Measurements from ENCODE around the gene CXCL13. TPM values are rescaled to one million over a fixed set of nuclear protein-coding genes. Genes with fewer than 3 reads are reported as not detected.

CXCL13 gene
- total RNA-seq, 1 donor from 2014 or later, result not detected

DNA sequence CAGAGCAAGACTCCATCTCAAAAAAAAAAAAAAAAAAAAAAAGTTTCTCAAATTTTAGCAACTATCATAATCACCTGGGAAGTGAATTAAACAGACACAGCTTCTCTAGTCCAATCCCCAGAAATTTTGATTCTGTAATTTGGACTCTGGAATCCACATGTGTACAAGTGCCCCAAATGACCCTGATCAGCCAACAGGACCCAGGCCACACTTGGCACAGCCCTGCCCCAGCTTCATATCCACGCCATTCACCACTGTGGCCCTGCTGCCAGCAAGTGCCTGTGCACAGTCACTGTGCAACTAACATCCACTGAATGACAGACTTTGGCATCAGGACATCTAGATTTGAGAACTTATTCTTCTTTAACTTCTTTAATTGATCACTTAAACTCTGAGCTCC is 14.1 kb upstream of the CXCL13 start:
- TF ChIP-seq, protein P1, sequence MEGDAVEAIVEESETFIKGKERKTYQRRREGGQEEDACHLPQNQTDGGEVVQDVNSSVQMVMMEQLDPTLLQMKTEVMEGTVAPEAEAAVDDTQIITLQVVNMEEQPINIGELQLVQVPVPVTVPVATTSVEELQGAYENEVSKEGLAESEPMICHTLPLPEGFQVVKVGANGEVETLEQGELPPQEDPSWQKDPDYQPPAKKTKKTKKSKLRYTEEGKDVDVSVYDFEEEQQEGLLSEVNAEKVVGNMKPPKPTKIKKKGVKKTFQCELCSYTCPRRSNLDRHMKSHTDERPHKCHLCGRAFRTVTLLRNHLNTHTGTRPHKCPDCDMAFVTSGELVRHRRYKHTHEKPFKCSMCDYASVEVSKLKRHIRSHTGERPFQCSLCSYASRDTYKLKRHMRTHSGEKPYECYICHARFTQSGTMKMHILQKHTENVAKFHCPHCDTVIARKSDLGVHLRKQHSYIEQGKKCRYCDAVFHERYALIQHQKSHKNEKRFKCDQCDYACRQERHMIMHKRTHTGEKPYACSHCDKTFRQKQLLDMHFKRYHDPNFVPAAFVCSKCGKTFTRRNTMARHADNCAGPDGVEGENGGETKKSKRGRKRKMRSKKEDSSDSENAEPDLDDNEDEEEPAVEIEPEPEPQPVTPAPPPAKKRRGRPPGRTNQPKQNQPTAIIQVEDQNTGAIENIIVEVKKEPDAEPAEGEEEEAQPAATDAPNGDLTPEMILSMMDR (conservative IDR thresholded peaks at IDR 0.05; ENCODE audit: low read depth, low read length), result no peak
- DNase-seq (ENCODE audit: low read depth), result no peak
- H3K4me3 ChIP-seq (ENCODE audit: low read depth, low read length), result no peak overlapping the region

DNA sequence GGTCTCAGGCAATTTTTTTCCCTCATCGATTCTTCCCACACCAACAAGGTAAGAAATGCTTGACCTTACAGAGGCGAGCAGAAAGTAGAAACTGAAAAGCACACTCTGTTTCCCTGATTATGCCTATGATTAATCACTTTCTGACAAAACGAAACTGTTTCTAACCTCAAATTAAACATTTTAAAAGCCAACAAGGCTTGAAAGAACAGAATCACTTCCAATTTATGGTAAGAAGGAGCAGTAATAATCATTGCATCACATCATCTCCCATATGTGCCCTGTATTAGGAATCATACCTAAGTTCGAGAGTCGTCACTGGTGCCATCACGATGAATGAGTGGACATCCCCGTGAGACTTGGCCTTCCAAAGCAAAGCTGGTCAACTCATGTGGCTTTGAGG is 12.5 kb upstream of the CXCL13 start:
- DNase-seq (ENCODE audit: low read depth), result no peak
- no peak overlapping the region for H3K4me3 ChIP-seq (ENCODE audit: low read depth, low read length)
- TF ChIP-seq, protein P1 (conservative IDR thresholded peaks at IDR 0.05; ENCODE audit: low read depth, low read length), result no peak

DNA sequence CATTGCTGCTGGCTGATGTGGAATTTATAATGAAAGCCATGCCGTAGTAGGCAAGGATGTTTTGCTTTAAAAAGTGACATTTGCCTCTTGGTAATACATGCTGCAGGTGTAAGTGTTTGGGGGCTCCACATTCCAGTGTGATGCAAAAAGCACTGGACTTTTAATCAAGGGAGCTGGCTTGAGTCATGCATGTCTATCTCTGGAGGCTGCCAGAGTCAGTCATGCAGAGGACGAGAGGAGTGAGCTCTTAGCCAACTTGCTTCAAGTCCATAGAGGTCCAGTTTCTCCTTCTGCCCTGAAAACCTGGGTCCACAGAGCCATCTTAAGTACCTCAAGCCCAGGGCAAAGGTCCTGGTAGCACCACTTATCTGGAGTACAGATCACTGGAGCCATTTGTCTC is 11.6 kb upstream of the CXCL13 start:
- H3K4me3 ChIP-seq (ENCODE audit: low read depth, low read length), result no peak overlapping the region
- TF ChIP-seq, protein P1 (conservative IDR thresholded peaks at IDR 0.05; ENCODE audit: low read depth, low read length), result no peak
- DNase-seq (ENCODE audit: low read depth), result no peak

DNA sequence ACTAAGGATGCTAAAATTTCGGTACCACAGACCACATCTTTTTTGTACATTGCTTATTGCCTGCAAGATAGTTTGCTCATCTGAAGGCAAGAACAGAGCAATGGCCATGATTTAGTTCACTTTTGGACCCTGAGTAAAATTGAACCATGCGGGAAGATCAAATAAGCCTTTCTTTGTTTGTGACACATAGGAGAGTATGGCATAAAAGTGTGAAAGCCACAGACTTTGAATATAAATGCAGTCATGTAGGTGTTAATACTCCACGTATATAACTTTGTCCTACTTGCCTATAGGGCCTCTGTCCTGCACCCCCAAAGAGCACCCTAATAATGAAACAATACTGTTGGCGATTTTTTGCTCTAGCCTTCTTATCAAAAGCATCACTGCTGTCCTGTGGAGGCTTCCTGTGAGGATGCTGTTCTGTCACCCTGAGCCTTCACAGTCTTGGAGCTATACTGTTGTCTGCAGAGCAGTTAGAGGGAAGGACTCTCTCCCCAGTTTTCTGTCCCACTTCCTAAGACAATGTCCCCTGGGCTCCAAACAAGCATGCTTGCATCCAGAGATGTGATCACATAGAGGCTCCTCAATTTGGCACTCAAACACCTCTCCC is 10.2 kb upstream of the CXCL13 start:
- H3K4me3 ChIP-seq (ENCODE audit: low read depth, low read length), result no peak overlapping the region
- TF ChIP-seq, protein P1 (conservative IDR thresholded peaks at IDR 0.05; ENCODE audit: low read depth, low read length), result no peak
- no peak for DNase-seq (ENCODE audit: low read depth)

DNA sequence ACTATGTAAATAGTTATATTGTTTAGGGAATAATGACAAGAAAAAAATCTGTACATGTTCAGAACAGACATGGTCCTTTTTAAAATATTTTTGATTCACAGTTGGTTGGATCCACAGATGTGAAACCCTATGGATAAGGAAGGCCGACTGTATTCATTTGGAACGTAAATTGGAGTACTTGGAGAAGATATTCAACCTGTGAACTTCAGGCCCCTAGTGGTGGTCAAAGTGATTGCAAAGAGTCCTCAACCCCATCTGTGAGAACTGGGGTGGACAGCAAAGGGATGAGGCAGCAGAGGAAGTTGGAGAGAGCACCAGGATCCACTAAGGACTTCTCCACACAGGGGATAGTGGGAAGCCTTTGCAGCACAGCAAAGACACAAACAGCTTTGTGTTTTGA is 6.2 kb upstream of the CXCL13 start:
- no peak overlapping the region for H3K4me3 ChIP-seq (ENCODE audit: low read depth, low read length)
- DNase-seq (ENCODE audit: low read depth), result no peak
- TF ChIP-seq, protein P1 (conservative IDR thresholded peaks at IDR 0.05; ENCODE audit: low read depth, low read length), result peak; percentile 77

DNA sequence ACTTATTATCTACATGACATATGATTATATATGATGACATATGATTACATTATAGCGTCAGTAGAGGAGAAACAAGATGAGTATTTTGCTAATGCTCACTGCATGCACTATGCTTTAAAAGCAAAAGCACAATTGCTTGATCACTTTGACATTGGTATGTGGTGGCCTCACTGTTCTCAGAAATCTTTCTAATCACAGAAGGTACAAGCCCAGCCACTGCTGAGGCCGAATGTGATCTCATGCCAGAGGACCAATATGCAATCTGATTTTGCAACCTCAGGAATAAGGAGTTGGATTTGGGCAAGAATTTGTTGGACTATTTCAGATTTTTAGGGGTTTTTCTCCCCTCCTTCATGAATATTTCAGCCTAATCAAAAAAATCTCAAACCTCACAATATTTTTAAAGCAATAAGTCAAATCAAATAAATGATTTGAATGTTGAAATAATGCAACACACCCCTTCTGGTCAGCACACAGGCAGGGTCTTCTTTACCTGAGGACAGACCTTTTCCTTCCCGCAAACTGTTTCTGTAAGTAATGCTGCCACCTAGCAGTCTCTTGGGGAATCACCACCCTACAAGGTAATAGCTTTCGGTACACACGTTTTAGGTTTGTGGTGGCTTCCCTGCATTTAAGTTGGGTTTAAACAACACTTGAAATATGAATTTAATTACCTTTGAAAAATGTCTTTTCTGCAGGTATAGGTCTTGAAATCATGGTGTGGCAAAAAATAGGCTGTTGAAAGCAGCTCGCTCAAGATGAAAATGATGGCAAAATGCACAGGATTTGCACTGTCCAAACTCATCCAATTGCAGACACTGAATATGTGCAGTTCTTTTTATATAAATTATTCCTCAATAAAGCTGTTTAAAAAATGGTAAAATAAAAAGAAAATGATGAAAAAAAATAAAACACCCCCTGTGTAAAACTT is 4.8 kb upstream of the CXCL13 start:
- no peak overlapping the region for H3K4me3 ChIP-seq (ENCODE audit: low read depth, low read length)
- DNase-seq (ENCODE audit: low read depth), result no peak
- TF ChIP-seq, protein P1 (conservative IDR thresholded peaks at IDR 0.05; ENCODE audit: low read depth, low read length), result peak; percentile 91
